ENCODE results near the gene DPH3.

Gene DPH3

GRCh38 chr3:16299746-16300145, 35.0 kb upstream of the DPH3 start:
- Histone ChIP-seq H3K4me3 (ENCODE audit: low read depth, low read length) (no peak overlapping the region), H3K27ac (ENCODE audit: extremely low read depth, low read depth, low read length) (no peak overlapping the region), H3K36me3 (ENCODE audit: control insufficient read depth in 2 of 2, insufficient read depth in 1 of 2, low read length in 2 of 2) (peaks cover 8 to 68% of the 10 kb centered on the region in 2 experiments; a peak in 2 of 3 replicates), H3K4me1 (ENCODE audit: control insufficient read depth, insufficient read depth, low read length) (no peaks in the 10 kb centered on the region), H3K9me3 (ENCODE audit: control insufficient read depth, insufficient read depth, low read depth, low read length) (no peaks in the 10 kb centered on the region)
- ChIA-PET CTCF (interaction anchor here (0.8 to 1.0 kb wide), 2 partner anchors 20 to 251 kb away, joined by 3 read pairs; no protein-coding TSS in a partner anchor), POLR2A (no interaction called here)
- TF ChIP-seq GLIS2 (tag by site-specific recombination; IDR thresholded peaks at IDR 0.05) (no peak), SP7 (tag by site-specific recombination; IDR thresholded peaks at IDR 0.05) (no peak), ZNF248 (tag by site-specific recombination; IDR thresholded peaks at IDR 0.05) (no peak), ZNF785 (tag by site-specific recombination; IDR thresholded peaks at IDR 0.05) (no peak), ZNF692 (tag by site-specific recombination; IDR thresholded peaks at IDR 0.05) (no peak), ZNF311 (tag by site-specific recombination; IDR thresholded peaks at IDR 0.05; ENCODE audit: borderline replicate concordance) (no peak)

- peaks cover 8 to 61% of the 10 kb centered on the region in 2 experiments for H3K36me3 ChIP-seq (ENCODE audit: control insufficient read depth in 2 of 2, insufficient read depth in 1 of 2, low read length in 2 of 2)
- H3K27ac ChIP-seq (ENCODE audit: extremely low read depth, low read depth, low read length): no peak overlapping the region
- H3K4me1 ChIP-seq (ENCODE audit: control insufficient read depth, insufficient read depth, low read length): no peaks in the 10 kb centered on the region
- no peak overlapping the region for H3K4me3 ChIP-seq (ENCODE audit: low read depth, low read length)
- CTCF ChIA-PET: interaction anchor here (1.1 kb wide), 1 partner anchor 153 kb away, joined by 3 read pairs; no protein-coding TSS in a partner anchor
- POLR2A ChIA-PET: no interaction called here
- H3K9me3 ChIP-seq (ENCODE audit: control insufficient read depth, insufficient read depth, low read depth, low read length): no peaks in the 10 kb centered on the region
- TF ChIP-seq ZBTB44 (tag by site-specific recombination; IDR thresholded peaks at IDR 0.05) (no peak), ZNF837 (tag by site-specific recombination; IDR thresholded peaks at IDR 0.05) (no peak), ZFP3 (tag by site-specific recombination; IDR thresholded peaks at IDR 0.05; ENCODE audit: low read depth) (no peak), ZNF223 (tag by site-specific recombination; IDR thresholded peaks at IDR 0.05) (no peak), ZNF18 (tag by site-specific recombination; IDR thresholded peaks at IDR 0.05) (no peak), ELK4 (IDR thresholded peaks at IDR 0.05; ENCODE audit: borderline replicate concordance, low read depth, low read length) (no peak), PRDM6 (tag by site-specific recombination; IDR thresholded peaks at IDR 0.05) (no peak), ZNF843 (tag by site-specific recombination; IDR thresholded peaks at IDR 0.05) (no peak), ZNF521 (tag by site-specific recombination; IDR thresholded peaks at IDR 0.05) (no peak), SCRT1 (tag by site-specific recombination; IDR thresholded peaks at IDR 0.05; ENCODE audit: borderline replicate concordance) (no peak)
Measured at GRCh38 chr3:16298891-16299290, 34.1 kb upstream of the DPH3 start.
